Measurements from ENCODE around the gene C1QTNF9. TPM values are rescaled to one million over a fixed set of nuclear protein-coding genes. Genes with fewer than 3 reads are reported as not detected.

Gene C1QTNF9
- total and polyA plus RNA-seq, 9 of the 15 experiments (the other 6 are each of a cell fraction or from before 2014, with no cell fraction given) = not detected

GRCh38 chr13:24307211-24308067, 1.9 kb upstream of the C1QTNF9 start:
- TF ChIP-seq MYBL2 (IDR thresholded peaks at IDR 0.05; ENCODE audit: low read depth) (no peak), MYBL2 (CRISPR knock-in tag; IDR thresholded peaks at IDR 0.05; ENCODE audit: borderline replicate concordance) (no peak), ZNF280B (CRISPR knock-in tag; IDR thresholded peaks at IDR 0.05) (no peak), SAP30 (IDR thresholded peaks at IDR 0.05; ENCODE audit: borderline replicate concordance, insufficient read depth, low read depth, low read length, poor library complexity, severe bottlenecking) (no peak), CTBP1 (IDR thresholded peaks at IDR 0.05; ENCODE audit: borderline replicate concordance) (no peak)
- H3K4me3 ChIP-seq = no peak overlapping the region
- POLR2A ChIA-PET = no interaction called here
- in situ Hi-C loops (cut with MboI) = no loop called here
- WGBS (ENCODE audit: insufficient coverage, low coverage, missing lambda C conversion rate) = 2% methylated on average over 13 of the region's 27 CpGs
- H4K20me1 ChIP-seq (replicated peaks; ENCODE audit: control insufficient read depth, insufficient read depth, low read length) = no peaks in the 10 kb centered on the region
- no peaks in the 10 kb centered on the region for H3K79me2 ChIP-seq (ENCODE audit: control insufficient read depth, insufficient read depth, low read length)
- no peaks in the 10 kb centered on the region for H3K36me3 ChIP-seq (ENCODE audit: control insufficient read depth, insufficient read depth, low read length)
- H3K9me3 ChIP-seq (replicated peaks; ENCODE audit: control insufficient read depth, insufficient read depth, low read depth, low read length) = no peaks in the 10 kb centered on the region
- H3K4me2 ChIP-seq (ENCODE audit: insufficient read depth, low read length) = no peak overlapping the region
- FAIRE-seq (no peak), ATAC-seq (no peak), DNase-seq (ENCODE audit: extremely low read depth in 1 of 4, low spot score in 3 of 4) (no peak)
- H3K9ac ChIP-seq (ENCODE audit: insufficient read depth in 1 of 2, low read depth in 2 of 2, low read length in 2 of 2) = no peak overlapping the region
- H3K27me3 ChIP-seq (ENCODE audit: control insufficient read depth in 2 of 2, insufficient read depth in 2 of 2, low read length in 2 of 2) = peaks cover 5 to 16% of the 10 kb centered on the region in 2 experiments; a peak in 4 of 5 replicates
- no peak overlapping the region for H2AFZ ChIP-seq (ENCODE audit: low read depth, low read length)
- no TSS peak for BruUV-seq (replicated peaks)
- H3K4me1 ChIP-seq (replicated peaks in 1 of 2; ENCODE audit: control insufficient read depth in 2 of 2, insufficient read depth in 2 of 2, low read length in 2 of 2) = no peaks in the 10 kb centered on the region; a peak in 1 of 5 replicates
- intact Hi-C loops (cut with micrococcal nuclease) = no loop called here
- no peak overlapping the region for H3K27ac ChIP-seq (ENCODE audit: extremely low read depth, low read depth, low read length)
- H3K9me1 ChIP-seq (ENCODE audit: control insufficient read depth, insufficient read depth, low read length) = no peaks in the 10 kb centered on the region
- CTCF ChIA-PET (ENCODE audit: low intra/inter-chr PET ratio) = no interaction called here
